H9 (cell line): ENCODE measurements around the gene SCNN1B. TPM values are rescaled to one million over a fixed set of nuclear protein-coding genes. Genes with fewer than 3 reads are reported as not detected.
A peak's percentile ranks its signal among the peaks of the same experiment; 100 is the strongest.

Experiments used
- DNase-seq: peaks from one replicate; pipeline ENCODE4 v3.0.0-alpha.2; 2017
- H2AFZ ChIP-seq: one replicate; pipeline ENCODE4 v1.6.1; 2013; ENCODE audit warnings: mild to moderate bottlenecking, low read length, control low read depth, moderate library complexity
- H2AK5ac ChIP-seq: 2 replicates; pipeline ENCODE4 v1.6.1; 2013; ENCODE audit warnings: low read length, control low read depth, mixed read lengths; ENCODE audit not compliant: insufficient read length
- H2BK120ac ChIP-seq: one replicate; pipeline ENCODE4 v1.6.1; 2013; ENCODE audit warnings: low read depth, mild to moderate bottlenecking, low read length, control low read depth, inconsistent platforms; ENCODE audit not compliant: poor library complexity, severe bottlenecking
- H2BK12ac ChIP-seq: 2 replicates; pipeline ENCODE4 v1.6.1; 2013; ENCODE audit warnings: low read length, control low read depth, mixed read lengths, low read depth; ENCODE audit not compliant: insufficient read length
- H2BK15ac ChIP-seq: 2 replicates; pipeline ENCODE4 v1.6.1; 2013; ENCODE audit warnings: low read depth, low read length, control low read depth
- H2BK20ac ChIP-seq: one replicate; pipeline ENCODE4 v1.6.1; 2013; ENCODE audit warnings: low read depth, mild to moderate bottlenecking, low read length, control low read depth, inconsistent platforms; ENCODE audit not compliant: poor library complexity, severe bottlenecking
- H2BK5ac ChIP-seq: 2 replicates; pipeline ENCODE4 v1.6.1; 2013; ENCODE audit warnings: low read length, control low read depth, mixed read lengths; ENCODE audit not compliant: insufficient read length
- H3K14ac ChIP-seq: 2 replicates; pipeline ENCODE4 v1.6.1; 2013; ENCODE audit warnings: low read length, control low read depth; ENCODE audit not compliant: insufficient read depth
- H3K18ac ChIP-seq: 2 replicates; pipeline ENCODE4 v1.6.1; 2013; ENCODE audit warnings: low read depth, mild to moderate bottlenecking, mixed read lengths, low read length, control low read depth; ENCODE audit not compliant: insufficient read length
- H3K23ac ChIP-seq: 2 replicates; pipeline ENCODE4 v1.6.1; 2013; ENCODE audit warnings: low read length, control low read depth, mixed read lengths, low read depth; ENCODE audit not compliant: insufficient read length
- H3K23me2 ChIP-seq: 2 replicates; pipeline ENCODE4 v1.6.1; 2013; ENCODE audit warnings: low read depth, mild to moderate bottlenecking, mixed read lengths, low read length, control low read depth; ENCODE audit not compliant: insufficient read length, poor library complexity, severe bottlenecking
- H3K27ac ChIP-seq: 2 replicates; pipeline ENCODE4 v1.5.1; 2013; ENCODE audit warnings: low read length, control low read depth, mixed read lengths, low read depth; ENCODE audit not compliant: insufficient read length
- H3K27me3 ChIP-seq: 2 replicates; pipeline ENCODE4 v1.6.1; 2013; ENCODE audit warnings: low read length, control low read depth, inconsistent platforms; ENCODE audit not compliant: insufficient read depth
- H3K4ac ChIP-seq: 2 replicates; pipeline ENCODE4 v1.6.1; 2013; ENCODE audit warnings: low read depth, mild to moderate bottlenecking, control low read depth, inconsistent platforms, low read length, moderate library complexity
- H3K4me1 ChIP-seq: 2 replicates; pipeline ENCODE4 v1.6.1; 2013; ENCODE audit warnings: low read length, control low read depth, inconsistent platforms; ENCODE audit not compliant: insufficient read depth
- H3K4me2 ChIP-seq: 2 replicates; pipeline ENCODE4 v1.6.1; 2013; ENCODE audit warnings: low read length, control low read depth, mixed read lengths; ENCODE audit not compliant: insufficient read length, insufficient read depth
- H3K56ac ChIP-seq: 2 replicates; pipeline ENCODE4 v1.6.1; 2013; ENCODE audit warnings: low read depth, mild to moderate bottlenecking, mixed read lengths, low read length, control low read depth; ENCODE audit not compliant: insufficient read length
- H3K79me1 ChIP-seq: 2 replicates; pipeline ENCODE4 v1.6.1; 2013; ENCODE audit warnings: low read depth, mild to moderate bottlenecking, moderate library complexity, low read length, control low read depth, inconsistent platforms; ENCODE audit not compliant: insufficient read depth, poor library complexity, severe bottlenecking
- H3K79me2 ChIP-seq: 2 replicates; pipeline ENCODE4 v1.6.1; 2013; ENCODE audit warnings: low read length, control low read depth, inconsistent platforms; ENCODE audit not compliant: insufficient read depth
- H3K9ac ChIP-seq: 2 replicates; pipeline ENCODE4 v1.6.1; 2013; ENCODE audit warnings: low read length, control low read depth, mixed read lengths; ENCODE audit not compliant: insufficient read length; ENCODE audit errors: extremely low read depth
- H3K9me3 ChIP-seq: one replicate; pipeline ENCODE4 v1.6.1; 2013; ENCODE audit warnings: low read depth, low read length, inconsistent platforms; ENCODE audit not compliant: control insufficient read depth
- H3T11ph ChIP-seq: one replicate; pipeline ENCODE4 v1.6.1; 2013; ENCODE audit warnings: mild to moderate bottlenecking, low read length, control low read depth, inconsistent platforms
- H4K20me1 ChIP-seq: one replicate; pipeline ENCODE4 v1.6.1; 2013; ENCODE audit not compliant: control insufficient read depth, insufficient read length, insufficient read depth
- H4K5ac ChIP-seq: 2 replicates; pipeline ENCODE4 v1.6.1; 2013; ENCODE audit warnings: low read depth, mild to moderate bottlenecking, mixed read lengths, low read length, control low read depth; ENCODE audit not compliant: insufficient read length
- H4K8ac ChIP-seq: replicated peaks from 2 replicates; pipeline ENCODE4 v1.6.1; 2013; ENCODE audit warnings: low read length, control low read depth, mixed read lengths, low read depth; ENCODE audit not compliant: insufficient read length
- H4K91ac ChIP-seq: 2 replicates; pipeline ENCODE4 v1.6.1; 2013; ENCODE audit warnings: low read depth, mild to moderate bottlenecking, moderate library complexity, mixed read lengths, low read length, control low read depth; ENCODE audit not compliant: insufficient read length
- H3K27ac Mint-ChIP-seq, 3 experiments: 2 replicates in 2 of 3; 3 replicates in 1 of 3; pipeline ENCODE4 v1.8.0; 2020 to 2021; ENCODE audit warnings: mixed read lengths in 3 of 3, mild to moderate bottlenecking in 1 of 3, moderate library complexity in 1 of 3
- H3K27me3 Mint-ChIP-seq: 2 replicates; pipeline ENCODE4 v1.8.0; 2021; ENCODE audit warnings: low read depth, mild to moderate bottlenecking, moderate library complexity, mixed read lengths
- H3K36me3 Mint-ChIP-seq, 3 experiments: 2 replicates in 2 of 3; 3 replicates in 1 of 3; pipeline ENCODE4 v1.8.0; 2020 to 2021; ENCODE audit warnings: low read depth in 3 of 3, mixed read lengths in 3 of 3; ENCODE audit not compliant: insufficient read depth in 1 of 3
- H3K4me1 Mint-ChIP-seq, 2 experiments: 2 replicates each; pipeline ENCODE4 v1.8.0; 2020; ENCODE audit warnings: mixed read lengths in 2 of 2
- H3K4me3 Mint-ChIP-seq, 2 experiments: 2 replicates in 1 of 2; 3 replicates in 1 of 2; pipeline ENCODE4 v1.8.0; 2020 to 2021; ENCODE audit warnings: mild to moderate bottlenecking in 2 of 2, mixed read lengths in 2 of 2, moderate library complexity in 1 of 2
- H3K9me3 Mint-ChIP-seq, 2 experiments: 2 replicates in 1 of 2; 3 replicates in 1 of 2; pipeline ENCODE4 v1.8.0; 2020; ENCODE audit warnings: mild to moderate bottlenecking in 2 of 2, mixed read lengths in 2 of 2, moderate library complexity in 1 of 2
- CTCF ChIP-seq: fragments of 200-600 bp; sonication (generic); conservative IDR thresholded peaks from 3 replicates; pipeline ENCODE4 v1.8.0; 2021; ENCODE audit warnings: antibody characterized with exemption, mild to moderate bottlenecking
- WGBS: extraction: QIAGEN DNeasy Blood & Tissue Kit; methylation state at CpG from one replicate; pipeline ENCODE4 v1.1.7; 2013; ENCODE audit warnings: missing lambda C conversion rate, low lambda C conversion rate, mixed read lengths; ENCODE audit not compliant: insufficient read length; ENCODE audit errors: extremely low coverage; 5-methylcytosine and 5-hydroxymethylcytosine counted together
- total RNA-seq: library from RNA; stranded (reverse); gene quantifications from 2 replicates; pipeline ENCODE4 v1.2.1, GENCODE V29; 2021

SCNN1B gene
- total RNA-seq, 1 experiment from 2014 or later: 0.11 TPM

- Histone ChIP-seq H2AFZ (no peak overlapping the region), H3K14ac (no peak overlapping the region), H4K91ac (no peak overlapping the region), H2AK5ac (no peak overlapping the region), H3K4me1 (peaks cover 3% of the 10 kb centered on the region; the same call in 1 of the 2 replicates), H2BK12ac (no peak overlapping the region), H2BK20ac (no peak overlapping the region), H3T11ph (no peak overlapping the region), H3K79me1 (no peaks in the 10 kb centered on the region), H3K27ac (no peak overlapping the region), H3K9ac (no peak overlapping the region), H3K4ac (no peak overlapping the region), H3K4me2 (no peak overlapping the region), H2BK15ac (no peak overlapping the region), H2BK120ac (no peak overlapping the region), H3K27me3 (no peaks in the 10 kb centered on the region), H4K20me1 (no peaks in the 10 kb centered on the region), H3K79me2 (no peaks in the 10 kb centered on the region), H3K18ac (no peak overlapping the region), H3K23ac (no peak overlapping the region), H3K56ac (no peak overlapping the region), H3K9me3 (no peaks in the 10 kb centered on the region), H4K8ac (no peak overlapping the region), H2BK5ac (no peak overlapping the region), H3K23me2 (no peaks in the 10 kb centered on the region), H4K5ac (no peak overlapping the region)
- peaks cover 27 to 32% of the 10 kb centered on the region in 2 experiments for H3K4me1 Mint-ChIP-seq
- no peaks in the 10 kb centered on the region for H3K9me3 Mint-ChIP-seq
- no peak overlapping the region for H3K4me3 Mint-ChIP-seq
- no peak for DNase-seq
- no peaks in the 10 kb centered on the region for H3K27me3 Mint-ChIP-seq
- peak overlapping the region in 2 of 3 experiments; percentile 75 to 94; a peak in 6 of 7 replicates for H3K27ac Mint-ChIP-seq
- peaks cover 8 to 60% (median 47%) of the 10 kb centered on the region in 3 experiments; a peak in 6 of 7 replicates for H3K36me3 Mint-ChIP-seq
- TF ChIP-seq CTCF: no peak
- no CpG with 5 or more reads among the region's 7 CpGs for WGBS
These were observed 106.8 kb downstream of the SCNN1B start for GRCh38 chr16:23408823-23409298.
